Amniotic epithelial cell (primary cell): Measurements from ENCODE around the gene LACRT.
"Not testable (repeated sequence)": the region's sequence is repeated elsewhere in the genome, so short reads cannot be mapped to it uniquely, and the experiment has no call there.

Source experiments
- DNase-seq: peaks from one replicate; pipeline ENCODE4 v3.0.0-alpha.2; 2010; ENCODE audit warnings: low read depth

LACRT gene, protein sequence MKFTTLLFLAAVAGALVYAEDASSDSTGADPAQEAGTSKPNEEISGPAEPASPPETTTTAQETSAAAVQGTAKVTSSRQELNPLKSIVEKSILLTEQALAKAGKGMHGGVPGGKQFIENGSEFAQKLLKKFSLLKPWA

DNA sequence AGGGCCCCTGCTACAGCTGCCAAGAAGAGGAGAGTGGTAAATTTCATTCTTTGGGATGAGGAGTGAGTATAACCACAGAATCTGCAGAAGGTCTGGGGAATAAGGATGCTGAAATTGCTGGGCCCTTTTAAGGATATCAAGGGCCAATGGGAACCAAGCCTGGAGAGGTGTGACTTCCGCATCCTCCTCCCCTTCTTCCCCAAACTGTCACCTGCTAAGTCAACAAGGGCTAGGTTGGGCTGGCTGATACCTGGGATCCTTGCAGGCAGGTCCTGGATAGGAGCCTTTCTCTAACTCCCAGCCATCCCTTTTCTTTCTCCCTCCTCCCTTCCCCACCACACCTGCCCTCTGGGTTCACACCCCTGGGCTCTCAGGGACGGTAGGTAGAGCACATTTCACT is at the start of gene LACRT:
Gene LACRT (minus strand): TSS at position 101 of the 400 bp plus-strand sequence. CDS start 54 bp downstream, at position 47.
- DNase-seq = no peak

DNA sequence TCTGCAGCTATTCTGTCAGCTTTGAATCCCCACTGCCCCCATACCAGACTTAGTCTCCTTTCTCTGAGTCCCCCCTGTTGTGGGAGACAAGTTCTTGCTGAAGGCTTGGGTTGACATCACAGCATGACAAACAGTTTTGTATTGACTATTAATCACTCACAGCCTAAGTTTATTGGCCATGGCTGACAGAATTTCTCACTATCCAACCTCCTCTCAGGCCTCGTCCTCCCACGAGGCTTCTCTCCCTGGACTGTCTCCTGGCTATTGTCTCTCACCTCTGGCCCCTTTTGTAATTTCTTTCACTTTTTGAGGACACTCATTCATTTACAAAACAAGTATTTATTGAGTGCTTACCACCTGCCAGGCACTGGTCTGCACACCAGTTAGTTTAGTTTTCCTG is 48.7 kb upstream of the LACRT start:
- DNase-seq = no peak

DNA sequence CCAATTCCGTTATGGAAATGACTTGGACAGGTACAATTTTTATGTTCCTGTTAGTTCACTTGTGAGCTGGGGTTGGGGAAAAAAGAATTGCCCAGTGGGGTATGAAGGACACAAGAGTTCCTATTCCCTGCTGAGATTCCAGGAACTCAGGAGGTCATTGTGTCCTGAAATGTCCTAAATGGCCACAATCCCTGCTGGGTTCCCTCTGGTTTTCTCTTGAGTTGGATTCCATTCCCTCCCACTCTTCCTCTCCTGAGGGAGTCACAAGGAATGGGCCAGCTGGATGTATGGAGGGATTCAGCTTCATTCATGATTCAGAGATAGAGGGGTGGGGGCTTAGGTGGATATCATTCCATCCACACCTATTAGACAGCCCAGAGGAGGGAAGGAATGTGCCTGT is 48.0 kb upstream of the LACRT start:
- DNase-seq = no peak

- DNase-seq = peak; percentile 20
Measured at GRCh38 chr12:54680374-54680773, 45.7 kb upstream of the LACRT start.

DNA sequence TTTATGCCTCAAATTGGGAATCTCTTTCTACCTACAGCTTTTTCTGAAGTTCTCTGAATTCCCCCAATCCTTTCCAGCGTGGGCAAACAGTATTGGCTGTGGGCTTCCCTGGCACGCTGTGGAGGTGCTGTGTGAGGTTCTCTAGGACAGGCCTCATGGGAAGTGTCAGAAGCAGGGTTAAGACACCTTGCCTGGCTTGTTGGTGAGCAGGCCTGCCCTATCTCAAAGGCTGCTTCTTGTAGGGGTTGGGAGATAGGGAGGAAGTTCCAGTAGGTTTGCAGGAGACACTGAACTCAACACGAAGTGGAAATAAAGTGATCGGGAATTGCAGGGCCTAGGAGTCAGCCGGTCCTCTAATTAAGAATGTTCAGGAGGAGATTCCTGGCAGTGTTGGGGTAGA is 43.4 kb upstream of the LACRT start:
- no peak for DNase-seq

GRCh38 chr12:54667945-54668344 is 33.2 kb upstream of the LACRT start:
- DNase-seq = no peak

DNA sequence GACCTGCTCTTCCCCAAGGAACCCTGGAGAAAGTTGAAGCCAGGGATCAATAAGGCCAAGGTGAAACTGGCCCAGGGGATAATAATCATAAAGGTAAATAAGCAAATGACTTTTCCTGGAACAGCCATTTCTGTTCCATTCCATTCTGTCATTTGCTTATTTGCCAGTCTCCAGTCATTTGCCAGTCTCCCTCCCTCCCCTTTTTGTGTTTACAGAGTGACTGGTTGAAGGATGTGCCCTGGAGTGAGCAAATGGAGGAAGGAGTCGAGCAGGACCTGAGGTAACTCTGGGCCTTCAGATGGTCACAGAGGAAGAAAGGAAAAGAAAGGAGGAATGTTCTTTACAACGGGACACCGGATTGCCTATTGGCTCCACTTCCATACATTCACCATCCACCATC is 31.3 kb upstream of the LACRT start:
- no peak for DNase-seq

DNA sequence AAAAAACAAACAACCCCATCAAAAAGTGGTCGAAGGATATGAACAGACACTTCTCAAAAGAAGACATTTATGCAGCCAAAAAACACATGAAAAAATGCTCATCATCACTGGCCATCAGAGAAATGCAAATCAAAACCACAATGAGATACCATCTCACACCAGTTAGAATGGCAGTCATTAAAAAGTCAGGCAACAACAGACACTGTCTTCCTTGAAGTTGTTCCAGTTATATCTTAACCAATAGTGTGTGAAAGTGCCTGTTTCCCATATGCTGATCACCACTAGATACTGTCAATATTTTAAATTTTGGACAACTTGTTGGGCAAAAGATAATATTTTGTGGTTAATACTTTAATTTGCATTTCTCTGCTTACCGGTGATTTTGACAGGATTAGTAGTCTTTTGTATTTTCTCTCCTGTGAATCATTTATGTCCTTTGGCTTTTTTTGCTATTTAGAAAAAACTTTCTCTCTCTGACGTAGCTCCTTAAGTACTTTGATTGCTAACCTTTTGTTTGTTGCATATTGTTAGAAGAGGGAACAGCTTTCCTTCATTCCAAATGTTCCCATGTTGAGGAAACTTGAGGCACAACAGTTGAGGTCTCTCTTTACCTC is 30.4 kb upstream of the LACRT start:
- DNase-seq = not testable (repeated sequence)

GRCh38 chr12:54663603-54664002 is 28.9 kb upstream of the LACRT start:
- DNase-seq = no peak

GRCh38 chr12:54662026-54662425 is 27.3 kb upstream of the LACRT start:
- DNase-seq = no peak

- DNase-seq = no peak
Measured at GRCh38 chr12:54661048-54661447, 26.4 kb upstream of the LACRT start.

- no peak for DNase-seq
Measured at GRCh38 chr12:54660320-54660962, 25.7 kb upstream of the LACRT start.

GRCh38 chr12:54658306-54659264 is 23.9 kb upstream of the LACRT start:
- DNase-seq = peak; percentile 82

DNA sequence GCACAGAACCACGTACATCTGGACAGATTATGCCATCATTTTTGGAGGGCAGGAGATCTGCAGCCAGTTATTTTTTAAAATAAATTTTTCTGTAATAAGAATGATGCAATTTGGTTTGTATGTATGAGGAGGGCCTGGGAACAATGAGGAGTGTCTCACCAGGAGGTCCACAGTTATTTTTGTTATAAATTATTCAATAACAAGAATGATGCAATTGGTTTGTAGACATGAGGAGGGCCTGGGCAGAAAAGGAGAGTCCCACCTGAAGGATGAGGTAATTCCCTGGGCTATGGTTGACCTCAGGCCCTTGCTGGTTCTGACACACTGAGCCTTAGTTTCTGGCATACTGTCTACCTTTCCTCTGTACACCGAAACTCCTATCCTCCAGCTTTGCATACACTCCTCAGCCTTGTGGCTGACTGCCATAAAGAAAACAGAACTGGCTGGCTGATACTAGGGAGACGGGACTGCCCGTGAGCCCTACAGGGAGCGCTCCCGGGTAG is 22.5 kb upstream of the LACRT start:
- no peak for DNase-seq

GRCh38 chr12:54654926-54655325 is 20.2 kb upstream of the LACRT start:
- no peak for DNase-seq

DNA sequence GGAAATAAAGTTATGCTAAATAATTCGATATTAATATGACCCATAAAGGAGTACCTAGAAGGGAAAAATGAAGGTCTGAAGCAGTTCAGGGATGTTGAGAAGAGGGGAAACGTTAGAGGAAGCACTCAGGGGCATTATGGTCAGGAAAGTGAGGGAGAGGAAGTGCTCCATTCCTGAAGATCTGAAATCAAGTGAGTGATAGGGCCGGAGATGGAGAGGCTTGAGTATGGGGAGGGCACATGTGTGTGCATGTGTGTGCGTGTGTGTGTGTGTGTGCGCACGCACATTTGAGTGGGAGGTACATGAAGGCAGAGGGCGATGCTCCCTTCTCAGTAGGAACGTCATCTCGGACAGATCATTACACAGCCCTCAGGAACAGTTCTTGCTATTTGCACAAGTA is 18.3 kb upstream of the LACRT start:
- no peak for DNase-seq

GRCh38 chr12:54650889-54651288 is 16.2 kb upstream of the LACRT start:
- no peak for DNase-seq

DNA sequence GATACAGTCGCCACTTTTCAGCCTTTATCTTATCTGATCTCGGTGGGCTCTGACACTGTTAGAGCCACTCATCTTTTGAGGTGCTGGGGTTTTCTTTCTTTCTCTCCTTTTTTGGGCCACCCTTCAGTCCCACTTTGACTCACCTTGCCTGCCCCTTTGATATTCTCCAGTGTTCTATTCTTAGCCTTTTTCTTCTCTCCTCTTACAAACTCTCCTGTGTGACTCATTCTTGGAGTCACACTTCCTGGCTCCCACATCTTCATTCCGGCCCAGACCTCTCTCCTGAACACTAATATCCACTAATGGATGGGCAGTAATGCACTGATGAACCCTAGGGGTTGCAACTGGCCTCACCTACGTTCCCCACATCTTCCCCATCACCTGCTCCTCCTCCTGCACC is 15.7 kb upstream of the LACRT start:
- no peak for DNase-seq

DNA sequence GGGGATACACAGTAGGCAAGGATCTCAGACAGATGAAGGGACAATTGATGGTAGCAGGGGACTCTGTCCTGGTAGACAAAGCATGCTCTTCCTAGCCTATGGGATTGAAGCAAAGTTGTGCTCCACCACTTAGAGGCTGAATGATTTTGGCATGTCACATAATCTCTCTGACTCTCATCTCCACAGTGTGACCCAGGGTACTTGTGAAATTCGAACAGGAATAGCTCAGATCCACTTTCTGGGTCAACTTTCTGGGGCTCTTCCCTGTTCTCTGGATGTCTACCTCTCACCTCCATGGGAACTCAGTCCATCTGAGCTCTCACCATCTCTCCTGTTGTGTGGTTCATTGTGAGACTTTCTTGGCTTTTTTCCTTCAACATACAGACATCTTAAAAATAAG is 15.1 kb upstream of the LACRT start:
- DNase-seq = no peak

DNA sequence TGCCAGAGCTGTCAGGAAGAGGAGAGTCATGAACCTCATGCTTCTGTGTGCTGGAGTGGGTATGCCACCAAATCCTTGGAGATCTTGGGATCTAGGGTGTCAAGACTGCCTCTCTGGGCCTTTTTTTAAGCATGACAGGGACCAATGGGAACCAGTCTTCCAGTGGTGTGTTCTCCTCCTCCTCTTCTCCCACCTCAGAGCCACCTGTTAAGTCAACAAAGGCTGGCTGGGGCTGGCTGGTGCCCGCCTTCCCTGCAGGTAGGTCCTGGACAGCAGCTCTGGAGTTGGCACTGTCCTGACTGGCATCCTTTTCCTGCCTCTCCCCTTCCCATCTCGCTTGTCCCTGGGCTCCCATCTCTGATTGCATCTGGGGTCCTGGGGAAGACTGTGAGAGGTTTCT is 13.6 kb upstream of the LACRT start, which contains the start of gene DCD:
Gene DCD (minus strand): TSS at position 101 of the 400 bp plus-strand sequence. CDS start 62 bp downstream, at position 39.
- no peak for DNase-seq

DNA sequence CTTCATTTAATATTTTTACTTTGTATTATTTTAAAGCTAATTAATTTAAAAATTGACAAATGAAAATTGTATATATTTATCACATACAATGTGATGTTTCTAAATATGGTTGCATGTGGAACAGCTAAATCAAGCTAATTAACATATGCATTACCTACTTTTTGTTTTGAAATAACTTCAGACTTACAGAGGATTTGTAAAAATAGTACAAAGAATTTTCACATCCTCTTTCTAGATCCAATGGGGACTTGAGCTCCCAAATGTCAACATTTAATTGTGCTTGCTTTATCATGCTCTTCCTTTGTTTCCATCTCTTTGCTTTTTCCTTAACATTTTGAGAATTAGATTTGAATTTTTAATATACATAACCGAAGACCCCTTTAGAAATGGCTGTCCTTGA is 6.9 kb upstream of the LACRT start:
- no peak for DNase-seq

DNA sequence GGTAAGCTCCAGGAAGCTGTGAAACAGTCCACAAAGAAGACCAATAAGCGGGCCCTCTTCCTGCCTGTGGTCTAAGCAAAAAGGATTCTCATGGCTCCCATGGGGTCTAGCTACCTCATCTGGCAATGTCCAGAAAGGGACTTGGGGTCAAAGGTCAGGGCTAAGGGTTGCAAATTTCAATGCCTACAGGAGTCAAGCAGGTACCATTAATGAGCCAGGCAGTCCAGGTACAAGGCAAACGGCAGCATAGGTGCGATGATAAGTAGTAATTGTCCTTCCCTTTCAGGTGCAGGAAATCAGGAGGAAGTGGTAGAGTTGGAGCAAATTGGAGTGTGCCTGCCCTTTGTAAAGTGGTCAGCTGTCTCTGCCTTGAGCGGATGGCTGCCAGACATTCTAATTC is 6.4 kb upstream of the LACRT start:
- DNase-seq = no peak
